ENCODE results near the gene TFF1. TPM values are rescaled to one million over a fixed set of nuclear protein-coding genes. Genes with fewer than 3 reads are reported as not detected.

Gene TFF1
- total RNA-seq, 1 donor from 2014 or later = not detected

GRCh38 chr21:42407476-42407875, 41.1 kb upstream of the TFF1 start:
- H3K27me3 ChIP-seq = no peaks in the 10 kb centered on the region
- TF ChIP-seq, protein P1, sequence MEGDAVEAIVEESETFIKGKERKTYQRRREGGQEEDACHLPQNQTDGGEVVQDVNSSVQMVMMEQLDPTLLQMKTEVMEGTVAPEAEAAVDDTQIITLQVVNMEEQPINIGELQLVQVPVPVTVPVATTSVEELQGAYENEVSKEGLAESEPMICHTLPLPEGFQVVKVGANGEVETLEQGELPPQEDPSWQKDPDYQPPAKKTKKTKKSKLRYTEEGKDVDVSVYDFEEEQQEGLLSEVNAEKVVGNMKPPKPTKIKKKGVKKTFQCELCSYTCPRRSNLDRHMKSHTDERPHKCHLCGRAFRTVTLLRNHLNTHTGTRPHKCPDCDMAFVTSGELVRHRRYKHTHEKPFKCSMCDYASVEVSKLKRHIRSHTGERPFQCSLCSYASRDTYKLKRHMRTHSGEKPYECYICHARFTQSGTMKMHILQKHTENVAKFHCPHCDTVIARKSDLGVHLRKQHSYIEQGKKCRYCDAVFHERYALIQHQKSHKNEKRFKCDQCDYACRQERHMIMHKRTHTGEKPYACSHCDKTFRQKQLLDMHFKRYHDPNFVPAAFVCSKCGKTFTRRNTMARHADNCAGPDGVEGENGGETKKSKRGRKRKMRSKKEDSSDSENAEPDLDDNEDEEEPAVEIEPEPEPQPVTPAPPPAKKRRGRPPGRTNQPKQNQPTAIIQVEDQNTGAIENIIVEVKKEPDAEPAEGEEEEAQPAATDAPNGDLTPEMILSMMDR (IDR thresholded peaks at IDR 0.05) = no peak

DNA sequence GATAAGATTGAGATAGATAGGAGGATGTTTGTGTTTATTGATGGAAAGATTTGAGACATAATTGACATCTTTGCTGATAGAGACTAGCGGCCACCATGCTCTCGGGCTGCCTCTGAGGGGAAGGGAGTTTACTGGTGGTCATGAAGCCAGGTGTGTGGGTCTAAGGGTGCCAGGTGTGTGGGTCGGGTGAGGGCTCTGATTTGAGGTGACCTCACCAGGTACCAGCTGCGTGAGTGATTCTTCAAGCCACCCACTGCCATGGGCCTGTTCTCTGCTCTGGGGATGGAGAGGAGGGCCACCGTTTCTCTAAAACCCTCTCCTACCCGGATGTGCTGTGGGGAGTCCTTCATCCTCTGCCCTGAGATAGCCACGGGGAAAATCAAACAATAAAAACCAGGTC, 40.5 kb upstream of the TFF1 start:
- TF ChIP-seq, protein P1 (IDR thresholded peaks at IDR 0.05) = no peak
- H3K36me3 ChIP-seq = no peaks in the 10 kb centered on the region
- intact Hi-C loops (cut with DNase I) = no loop called here
- no peaks in the 10 kb centered on the region for H3K27me3 ChIP-seq
- no peak overlapping the region for H3K27ac ChIP-seq
- DNase-seq (ENCODE audit: low spot score in 2 of 2) = no peak
- H3K9me3 ChIP-seq = no peaks in the 10 kb centered on the region
- no peaks in the 10 kb centered on the region for H3K4me1 ChIP-seq
- H3K4me3 ChIP-seq = no peak overlapping the region

More at GRCh38 chr21:42407476-42407875, 41.1 kb upstream of the TFF1 start:
- H3K4me1 ChIP-seq = no peaks in the 10 kb centered on the region
- H3K36me3 ChIP-seq = no peaks in the 10 kb centered on the region
- H3K9me3 ChIP-seq = no peaks in the 10 kb centered on the region
- H3K4me3 ChIP-seq = no peak overlapping the region
- H3K27ac ChIP-seq = no peak overlapping the region
- intact Hi-C loops (cut with DNase I) = no loop called here
- DNase-seq (ENCODE audit: low spot score in 2 of 2) = no peak

DNA sequence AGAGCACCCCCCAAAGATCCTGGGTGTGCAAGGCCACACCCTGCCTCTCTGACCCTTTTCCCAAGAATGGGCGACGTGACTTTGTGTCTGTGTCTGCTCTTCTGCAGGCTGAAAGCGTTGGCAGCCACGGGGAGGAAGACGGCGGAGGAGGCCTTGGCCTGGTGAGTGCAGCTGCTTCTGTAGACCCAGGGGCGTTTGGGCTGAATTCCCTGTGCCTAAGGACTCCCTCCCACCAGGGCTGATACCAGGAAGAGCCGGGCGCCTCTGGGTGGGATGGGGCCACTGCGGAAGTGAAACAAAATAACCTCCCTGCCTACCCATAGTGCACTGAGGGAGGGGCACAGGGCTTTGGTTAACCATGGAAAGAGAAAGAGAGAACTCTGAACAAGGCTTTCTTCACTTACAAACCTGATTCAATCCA, 39.9 kb upstream of the TFF1 start:
- H3K4me1 ChIP-seq = no peaks in the 10 kb centered on the region
- intact Hi-C loops (cut with DNase I) = no loop called here
- TF ChIP-seq, protein P1 (IDR thresholded peaks at IDR 0.05) = no peak
- no peak for DNase-seq (ENCODE audit: low spot score in 2 of 2)
- H3K4me3 ChIP-seq = peak overlapping the region in 1 of 2 donors; percentile 12
- H3K27ac ChIP-seq = no peak overlapping the region
- H3K27me3 ChIP-seq = no peaks in the 10 kb centered on the region
- H3K9me3 ChIP-seq = no peaks in the 10 kb centered on the region
- no peaks in the 10 kb centered on the region for H3K36me3 ChIP-seq

DNA sequence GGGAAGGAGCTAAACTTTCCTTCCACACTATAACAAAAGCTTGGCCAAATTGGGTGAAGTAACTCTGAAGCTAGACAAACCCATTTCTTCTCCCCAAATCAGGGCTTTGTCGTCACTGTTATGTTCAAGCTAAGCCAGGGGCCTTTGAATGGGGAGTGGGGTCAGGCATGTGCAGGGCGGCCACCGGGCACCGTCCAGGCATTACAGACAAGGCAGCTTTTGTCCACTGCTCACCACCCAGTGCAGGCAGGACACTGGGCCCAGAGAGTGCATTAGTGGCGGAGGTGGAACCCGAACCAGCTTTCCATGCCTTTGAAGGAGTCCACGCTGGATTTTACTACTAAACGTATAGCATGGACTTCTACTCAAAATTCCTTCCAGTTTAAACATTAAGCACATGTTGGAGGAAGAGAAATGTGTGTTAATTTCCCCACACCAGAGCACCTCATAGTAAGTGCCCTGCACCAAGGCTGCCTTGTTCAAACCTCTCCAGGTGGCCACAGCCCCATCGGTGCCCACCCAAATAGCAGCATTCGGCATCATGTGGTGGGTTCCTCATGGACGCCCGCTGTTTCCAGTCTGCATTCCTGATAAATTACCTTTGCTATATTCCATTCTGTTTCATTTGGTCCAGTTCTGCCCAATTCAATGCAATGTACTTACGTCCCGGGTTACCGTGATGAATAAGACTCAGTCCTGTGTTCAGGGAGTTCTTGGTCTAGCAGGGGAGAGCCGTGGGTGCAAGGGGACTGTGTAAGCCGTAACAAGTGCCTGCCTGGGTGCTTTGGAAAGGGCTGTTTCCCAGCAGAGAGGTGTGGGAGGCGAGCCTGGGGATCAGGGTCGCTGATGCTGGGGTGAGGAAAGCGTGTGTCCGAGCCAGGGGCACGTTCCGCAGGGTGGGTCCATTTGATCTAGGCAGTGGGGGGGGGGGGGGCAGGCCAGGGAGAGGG, 39.0 kb upstream of the TFF1 start:
- Histone ChIP-seq H3K27ac (no peak overlapping the region), H3K4me1 (no peaks in the 10 kb centered on the region), H3K4me3 (no peak overlapping the region), H3K27me3 (no peaks in the 10 kb centered on the region), H3K9me3 (no peaks in the 10 kb centered on the region), H3K36me3 (no peaks in the 10 kb centered on the region)
- TF ChIP-seq, protein P1 (IDR thresholded peaks at IDR 0.05) = no peak
- no peak for DNase-seq (ENCODE audit: low spot score in 2 of 2)
- intact Hi-C loops (cut with DNase I) = no loop called here

DNA sequence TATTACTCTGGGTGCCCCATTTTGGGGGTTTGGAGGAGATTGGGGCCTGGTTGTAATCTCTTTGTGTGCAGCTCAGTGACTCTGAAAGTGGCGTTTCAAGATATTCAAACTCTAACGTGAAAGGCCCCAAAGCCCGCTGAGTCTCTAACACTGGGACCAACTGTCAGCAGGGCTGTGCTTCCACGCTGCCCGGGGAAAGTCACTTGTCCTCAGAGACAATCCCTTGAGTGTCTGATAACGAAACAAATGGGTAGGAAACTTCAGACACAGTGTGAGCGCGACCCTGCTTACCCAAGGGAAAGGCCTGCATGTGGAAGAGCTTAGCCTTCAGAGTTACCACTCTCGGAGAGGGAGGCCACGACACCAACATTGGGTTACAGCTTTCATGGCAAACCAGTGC, 38.2 kb upstream of the TFF1 start:
- H3K9me3 ChIP-seq = no peaks in the 10 kb centered on the region
- no peaks in the 10 kb centered on the region for H3K27me3 ChIP-seq
- intact Hi-C loops (cut with DNase I) = no loop called here
- no peak overlapping the region for H3K4me3 ChIP-seq
- TF ChIP-seq, protein P1 (IDR thresholded peaks at IDR 0.05) = no peak
- H3K27ac ChIP-seq = no peak overlapping the region
- no peaks in the 10 kb centered on the region for H3K4me1 ChIP-seq
- no peak for DNase-seq (ENCODE audit: low spot score in 2 of 2)
- no peaks in the 10 kb centered on the region for H3K36me3 ChIP-seq

Measured in ascending aorta (tissue), 2 donors.